GM18868 (cell line): ENCODE measurements around the gene STK40.

ENCODE experiments used
- ATAC-seq: cut with Tn5 transposase; IDR thresholded peaks from one replicate; pipeline ENCODE4 v1.9.1; 2021; ENCODE audit warnings: mild to moderate bottlenecking, moderate library complexity; ENCODE audit not compliant: unreplicated experiment

STK40 gene

GRCh38 chr1:36377791-36378492, 7.8 kb downstream of the STK40 start:
- ATAC-seq, result no peak

GRCh38 chr1:36372617-36373016, 13.1 kb downstream of the STK40 start:
- no peak for ATAC-seq

- ATAC-seq, result no peak
These were observed 16.5 kb downstream of the STK40 start for GRCh38 chr1:36369061-36369861.

DNA sequence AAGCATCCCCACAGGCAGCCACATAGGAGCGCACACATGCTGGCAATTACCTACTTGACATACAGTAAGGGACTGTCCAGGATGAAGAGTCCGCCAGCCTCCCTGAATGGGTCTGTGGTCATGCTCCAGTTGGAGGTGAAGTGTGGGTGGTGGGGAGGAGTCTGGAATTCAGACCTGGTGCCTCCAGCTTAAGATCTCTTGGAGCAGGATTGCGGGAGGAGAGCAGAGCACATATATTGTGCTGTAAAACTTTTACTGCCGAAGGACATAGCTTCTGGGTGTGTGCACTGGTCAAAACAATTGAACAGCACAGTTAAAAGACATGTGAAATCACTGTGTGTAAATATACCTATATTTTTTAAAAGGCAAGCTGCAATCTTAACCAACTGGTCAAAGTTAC, 17.9 kb downstream of the STK40 start:
- ATAC-seq, result no peak

GRCh38 chr1:36367066-36367465, 18.7 kb downstream of the STK40 start:
- no peak for ATAC-seq

DNA sequence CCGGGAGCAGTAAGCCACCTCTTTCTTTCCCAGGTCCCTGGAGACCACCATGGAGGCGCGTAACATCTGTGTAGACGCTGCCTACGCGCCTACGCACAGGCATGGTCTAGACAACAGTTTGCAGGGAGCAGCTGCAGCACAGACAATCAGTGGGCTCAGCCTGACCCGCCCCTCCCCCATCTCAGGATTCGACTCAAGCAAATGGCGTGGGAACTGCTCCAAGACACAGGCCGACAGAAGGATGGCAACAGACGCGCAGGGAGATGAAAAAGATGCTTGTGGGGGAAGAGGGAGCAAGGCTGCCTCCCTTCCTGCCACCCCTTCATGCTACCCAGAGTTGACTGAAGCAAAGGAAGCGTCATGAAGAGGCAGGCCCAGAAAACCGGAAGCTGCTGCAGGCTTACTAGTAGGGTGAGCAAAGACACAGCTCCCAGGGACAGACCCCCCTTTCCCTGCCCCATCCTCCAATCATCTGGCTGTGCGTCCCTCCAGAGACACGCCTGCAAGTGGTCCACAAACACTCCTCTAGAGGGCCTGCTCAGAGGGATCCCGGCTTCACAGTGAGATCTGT, 19.5 kb downstream of the STK40 start:
- ATAC-seq, result no peak

- no peak for ATAC-seq
These were observed 20.3 kb downstream of the STK40 start for GRCh38 chr1:36365381-36365780.

DNA sequence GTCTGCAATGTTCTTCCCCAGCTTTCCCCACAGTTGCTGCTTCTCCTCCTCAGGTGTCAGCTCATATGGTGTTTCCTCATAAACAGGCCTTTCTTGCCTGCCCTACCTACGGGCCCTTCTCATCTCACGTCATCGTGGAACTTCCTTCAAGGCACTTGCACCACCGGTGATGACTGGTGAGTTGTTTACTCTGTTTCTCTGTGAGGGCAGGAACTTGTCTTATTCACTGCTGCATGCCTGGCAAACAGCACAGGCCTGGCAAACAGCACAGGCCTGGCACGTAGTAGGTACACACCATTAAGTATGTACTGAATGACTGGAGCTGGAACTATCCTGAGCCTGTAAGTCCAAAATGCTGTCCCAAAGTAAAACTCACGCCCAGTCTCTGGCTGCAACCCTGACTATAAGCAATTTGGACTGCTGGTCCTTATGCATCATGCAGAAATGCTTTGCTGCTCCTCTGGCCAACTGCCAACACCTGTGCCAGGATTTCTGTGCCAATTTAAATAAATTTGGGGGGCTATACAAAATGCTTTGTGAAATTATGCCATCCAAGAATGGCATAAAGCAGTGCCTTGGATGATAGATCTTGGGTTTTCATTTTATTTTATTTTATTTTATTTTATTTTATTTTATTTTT, 25.7 kb downstream of the STK40 start:
- no peak for ATAC-seq

GRCh38 chr1:36359383-36359782, 26.3 kb downstream of the STK40 start:
- ATAC-seq, result no peak

DNA sequence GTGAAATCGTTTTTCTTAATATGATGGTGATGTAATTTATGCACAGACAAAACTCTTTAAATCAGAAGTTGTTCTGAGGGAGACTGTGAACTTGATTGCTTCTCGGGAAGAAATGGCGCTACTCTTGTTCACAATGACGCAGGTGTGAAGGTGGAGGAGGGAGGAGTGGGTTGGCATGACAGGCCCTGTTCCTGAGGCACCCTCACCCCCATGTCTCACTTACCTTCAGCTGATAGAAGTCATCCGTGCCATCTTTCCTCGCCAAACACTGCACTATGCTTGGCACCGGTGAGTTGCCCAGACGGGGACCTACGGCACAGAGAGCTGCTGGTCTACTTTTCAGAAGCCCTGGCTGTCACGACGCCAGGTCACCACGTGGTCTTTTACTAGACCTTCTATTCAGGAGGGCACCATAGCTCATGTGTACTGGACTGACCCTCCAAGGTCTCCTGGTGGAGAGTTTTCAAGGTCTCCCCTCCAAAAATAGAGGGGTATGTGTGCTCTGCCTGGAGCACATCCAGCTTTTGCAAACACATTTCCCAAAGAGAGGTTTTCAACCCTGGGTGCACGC, 27.1 kb downstream of the STK40 start:
- no peak for ATAC-seq

- no peak for ATAC-seq
These were observed 29.9 kb downstream of the STK40 start for GRCh38 chr1:36355811-36356210.

DNA sequence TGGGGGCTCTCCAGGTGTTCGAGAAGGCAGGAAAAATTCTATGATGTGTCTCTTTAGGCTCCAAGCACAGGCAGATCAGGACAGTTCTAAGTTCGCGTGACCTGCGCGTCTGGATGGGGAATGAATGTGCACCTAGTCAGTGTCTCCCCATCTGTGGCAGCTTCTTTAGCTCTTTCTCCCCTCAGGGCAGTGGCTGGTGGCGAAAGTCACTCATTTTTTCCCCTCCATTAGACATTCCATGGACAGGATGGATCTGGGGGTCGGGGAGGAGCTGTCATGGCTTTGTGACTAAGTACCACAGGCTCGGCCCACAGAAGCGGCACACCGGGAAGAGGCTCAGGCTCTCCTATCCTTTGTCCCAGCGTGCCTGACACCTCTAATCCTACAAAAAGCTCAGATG, 31.2 kb downstream of the STK40 start:
- ATAC-seq, result no peak

DNA sequence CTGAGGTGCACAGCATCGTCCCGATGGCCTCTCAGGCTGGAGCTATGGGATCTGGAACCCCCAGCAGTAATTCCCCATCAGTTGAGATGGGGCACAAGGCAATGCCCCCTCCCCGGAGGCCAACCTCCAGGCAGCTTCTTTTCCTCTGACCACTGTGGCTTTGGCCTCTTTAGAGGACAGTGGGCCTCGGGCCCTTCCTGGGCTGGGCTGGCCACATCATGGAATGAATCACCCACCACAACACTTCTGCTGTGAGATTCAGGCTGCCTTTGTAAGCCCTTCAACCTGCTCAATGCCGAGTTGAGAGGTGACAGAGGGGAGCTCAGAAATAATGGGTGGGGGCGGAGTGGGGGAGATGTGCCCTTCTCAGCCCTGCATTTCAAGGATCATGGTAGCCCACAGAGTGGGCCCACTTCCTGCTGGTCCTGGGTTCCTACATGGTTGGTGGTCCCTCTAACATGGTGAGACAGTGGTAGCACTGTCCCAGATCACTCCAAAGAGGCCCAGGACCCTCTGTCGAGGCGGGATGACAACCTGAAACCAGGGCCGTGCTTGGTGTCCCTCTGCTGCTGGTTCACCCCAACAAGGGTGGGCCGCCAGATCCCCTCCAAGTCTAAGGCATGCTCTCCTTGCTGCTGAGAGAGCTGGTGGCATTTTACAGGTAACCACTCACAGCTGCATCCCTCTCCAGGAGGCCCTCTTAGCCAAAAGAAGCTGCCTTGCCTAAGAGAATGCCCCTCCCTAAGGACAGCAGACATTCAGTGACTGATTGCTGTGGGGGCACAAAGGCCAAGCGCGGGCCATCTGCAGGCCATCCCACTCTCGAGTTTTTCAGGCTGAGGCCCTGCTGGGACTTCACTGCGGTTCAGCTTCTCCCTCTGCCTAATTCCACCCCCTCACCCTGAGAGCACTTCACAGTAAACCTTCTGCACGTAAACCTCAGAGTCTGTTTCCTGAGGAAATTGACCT, 32.5 kb downstream of the STK40 start:
- no peak for ATAC-seq

DNA sequence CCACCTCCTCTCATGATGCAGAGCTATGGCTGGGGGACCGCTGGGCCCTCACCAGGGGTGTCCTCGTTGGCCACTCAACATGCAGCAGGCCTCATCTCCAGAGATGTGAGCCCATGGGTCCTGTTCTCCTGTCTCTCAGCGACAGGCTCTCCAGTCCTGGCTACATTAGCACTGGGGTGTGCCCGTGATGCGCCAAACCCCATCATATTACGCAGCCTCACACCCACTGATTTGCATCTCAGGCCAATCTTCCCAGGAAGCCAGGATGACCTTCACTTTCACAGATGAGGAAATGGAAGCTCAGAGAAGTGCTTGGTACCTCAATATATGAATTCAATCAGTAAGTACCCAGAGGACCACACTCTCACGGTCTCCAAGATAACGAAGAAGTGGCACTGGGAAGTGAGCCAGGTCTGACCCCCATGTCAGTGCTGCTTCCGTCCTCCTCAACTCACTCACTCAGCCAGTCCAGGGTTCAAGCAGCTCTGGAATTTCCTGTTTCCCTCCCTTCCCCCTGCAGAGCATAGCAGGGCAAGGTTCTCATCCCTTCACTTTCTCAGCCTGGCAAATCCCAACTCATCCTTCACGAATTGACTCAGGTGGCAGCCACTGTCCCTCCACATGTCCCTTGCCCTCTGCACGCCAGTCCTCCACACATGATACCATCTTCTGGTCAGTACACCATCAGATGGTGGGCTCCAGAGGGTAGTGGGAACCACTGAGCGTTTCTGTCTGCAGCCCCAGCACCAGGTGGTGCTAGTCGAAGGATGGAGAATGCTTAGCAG, 33.4 kb downstream of the STK40 start:
- ATAC-seq, result no peak

GRCh38 chr1:36351227-36351977, 34.3 kb downstream of the STK40 start:
- ATAC-seq, result no peak

- ATAC-seq, result no peak
These were observed 35.0 kb downstream of the STK40 start for GRCh38 chr1:36350659-36351226.

GRCh38 chr1:36349839-36350238, 35.9 kb downstream of the STK40 start:
- no peak for ATAC-seq

- ATAC-seq, result peak; percentile 75
These were observed 36.5 kb downstream of the STK40 start for GRCh38 chr1:36349241-36349671.
